Cerebellar cortex (tissue), 1 donor: ENCODE data around the gene DPEP1.
A peak's percentile ranks its signal among the peaks of the same experiment; 100 is the strongest.
"Not testable (repeated sequence)": the region's sequence is repeated elsewhere in the genome, so short reads cannot be mapped to it uniquely, and the experiment has no call there.

Experiments
- DNase-seq: peaks from one replicate; pipeline ENCODE4 v3.0.0-alpha.2; 2015; ENCODE audit warnings: low spot score

Gene DPEP1

GRCh38 chr16:89651584-89651983 is 38.1 kb downstream of the DPEP1 start:
- no peak for DNase-seq

- no peak for DNase-seq
Observed at GRCh38 chr16:89653656-89654295, 40.3 kb downstream of the DPEP1 start.

GRCh38 chr16:89655062-89655643 is 41.7 kb downstream of the DPEP1 start:
- no peak for DNase-seq

DNA sequence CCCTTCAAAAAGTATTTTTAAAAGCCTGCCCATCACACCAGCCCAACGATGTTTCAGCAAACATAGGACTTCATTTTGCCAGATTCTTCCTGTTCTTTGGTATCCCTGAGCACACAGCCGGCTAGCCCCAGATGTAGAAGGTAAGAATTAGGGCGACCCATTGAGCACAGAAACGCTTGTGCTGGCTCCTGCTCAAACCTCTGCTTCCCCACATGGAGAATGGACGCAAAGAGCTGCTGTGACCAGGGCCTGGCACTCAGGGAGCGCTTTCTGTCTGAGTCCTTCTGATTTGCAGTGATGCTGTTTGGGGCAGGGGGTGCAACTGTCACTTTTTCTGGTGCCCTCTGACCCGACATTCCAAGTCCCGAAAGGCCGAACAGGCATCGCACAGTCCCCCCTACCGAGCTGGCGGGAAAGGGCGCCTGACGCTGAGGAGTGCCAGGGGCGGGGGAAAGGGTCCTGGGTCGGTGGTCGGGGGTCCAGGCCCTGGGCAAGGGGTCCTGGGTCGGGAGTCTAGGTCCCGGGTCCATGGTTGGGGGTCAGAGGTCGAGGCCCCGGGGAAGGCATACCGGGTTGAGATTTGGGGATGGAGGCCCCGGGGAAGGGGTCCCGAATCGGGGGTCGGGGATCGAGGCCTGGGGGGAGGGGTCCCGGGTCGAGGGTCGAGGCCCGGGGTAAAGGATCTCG is 43.1 kb downstream of the DPEP1 start:
- no peak for DNase-seq

DNA sequence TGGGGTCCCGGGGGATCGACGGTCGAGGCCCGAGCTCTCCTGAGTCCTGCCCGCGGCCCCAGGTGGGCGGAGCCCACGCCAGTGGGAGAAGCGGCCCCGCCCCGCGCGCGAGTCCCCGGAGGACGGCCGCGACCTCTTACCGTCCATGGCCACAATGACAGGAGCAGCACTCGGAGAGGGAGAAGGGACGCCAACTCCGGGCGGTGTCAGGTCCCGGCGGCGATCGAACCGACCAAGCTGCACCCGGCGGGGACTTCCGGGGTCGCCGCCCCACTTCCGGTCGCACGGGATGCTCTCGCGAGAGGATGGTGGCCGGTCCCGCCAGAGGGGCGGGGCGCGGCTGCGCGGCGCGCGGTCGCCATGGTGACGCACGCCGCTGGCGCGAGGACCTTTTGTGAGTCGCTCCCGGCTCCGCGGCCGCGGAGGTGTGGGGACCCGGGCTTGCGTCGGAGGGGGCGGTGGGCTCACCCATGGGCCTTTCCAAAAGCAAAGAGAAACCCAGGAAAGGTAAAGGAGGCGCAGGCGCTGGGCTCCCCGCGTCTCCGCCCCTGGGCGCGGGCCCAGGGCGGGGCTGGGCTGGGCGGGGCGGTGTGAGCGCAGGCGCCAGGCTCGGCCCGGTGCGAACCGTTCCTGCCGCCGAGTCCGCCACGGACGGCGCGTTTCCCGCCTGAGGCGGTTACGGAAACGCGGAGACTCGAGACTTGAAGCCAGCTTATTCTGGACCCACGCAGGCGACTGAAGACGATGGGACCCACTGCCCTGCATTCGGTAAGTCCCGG is 44.2 kb downstream of the DPEP1 start, which contains the start of the genes CHMP1A and SPATA33:
Gene CHMP1A (minus strand): TSS at position 267 of the 779 bp plus-strand sequence. CDS start 120 bp downstream, at position 147.
Gene SPATA33 (plus strand): TSS at position 395 of the 779 bp plus-strand sequence. CDS start 76 bp downstream, at position 471.
- DNase-seq: peak; percentile 78

- no peak for DNase-seq
Observed at GRCh38 chr16:89658221-89658879, 44.9 kb downstream of the DPEP1 start.

GRCh38 chr16:89660146-89660545 is 46.7 kb downstream of the DPEP1 start:
- DNase-seq: no peak

- no peak for DNase-seq
Observed at GRCh38 chr16:89661215-89661614, 47.8 kb downstream of the DPEP1 start.

DNA sequence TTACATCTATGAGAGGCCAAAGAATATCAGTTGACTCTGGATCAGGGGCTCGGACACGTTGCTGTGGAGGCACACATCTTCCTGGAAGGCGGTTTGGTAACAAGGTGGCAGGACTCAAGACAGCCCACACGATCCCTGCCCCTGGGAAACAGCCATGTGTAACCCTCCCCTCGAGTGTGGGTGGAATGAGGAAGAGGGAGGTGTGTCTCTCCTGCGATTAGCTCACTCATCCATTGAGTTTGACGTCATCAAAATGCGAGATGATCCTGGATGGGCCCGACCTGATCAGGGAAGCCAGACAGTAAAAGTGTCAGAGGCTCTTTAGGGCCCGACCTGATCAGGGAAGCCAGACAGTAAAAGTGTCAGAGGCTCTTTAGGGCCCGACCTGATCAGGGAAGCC is 50.8 kb downstream of the DPEP1 start:
- DNase-seq: not testable (repeated sequence)

DNA sequence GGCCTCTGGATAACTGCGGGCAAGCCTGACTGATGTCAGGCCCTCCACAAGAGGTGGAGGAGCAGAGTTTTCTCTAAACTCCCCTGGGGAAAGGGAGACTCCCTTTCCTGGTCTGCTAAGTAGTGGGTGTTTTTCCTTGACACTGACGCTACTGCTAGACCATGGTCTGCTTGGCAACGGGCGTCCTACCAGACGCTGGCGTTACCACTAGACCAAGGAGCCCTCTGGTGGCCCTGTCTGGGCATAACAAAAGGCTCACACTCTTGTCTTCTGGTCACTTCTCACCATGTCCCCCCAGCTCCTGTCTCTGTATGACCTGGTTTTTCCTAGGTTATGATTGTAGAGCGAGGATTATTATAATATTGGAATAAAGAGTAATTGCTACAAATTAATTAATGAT is 53.6 kb downstream of the DPEP1 start:
- peak; percentile 47 for DNase-seq

- DNase-seq: no peak
Observed at GRCh38 chr16:89667633-89668032, 54.2 kb downstream of the DPEP1 start.

DNA sequence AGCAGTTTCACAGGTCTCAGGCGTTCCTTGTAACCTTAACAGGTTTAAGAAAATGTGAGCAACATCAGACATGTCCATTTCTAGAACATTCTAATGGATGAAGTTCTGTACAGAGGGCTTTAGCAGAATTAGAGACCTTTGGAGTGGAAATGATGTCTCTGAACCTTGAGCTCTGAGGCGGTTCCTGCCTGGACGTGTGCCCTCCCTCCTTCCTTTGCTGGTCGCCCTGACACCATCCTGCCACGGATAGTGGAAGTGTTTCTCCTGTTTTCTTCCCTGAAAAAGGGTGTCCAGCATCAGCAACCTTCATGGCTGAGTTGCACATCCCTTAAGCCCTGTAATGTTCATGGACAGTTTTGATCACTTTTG is 55.3 kb downstream of the DPEP1 start:
- no peak for DNase-seq

GRCh38 chr16:89669755-89670154 is 56.3 kb downstream of the DPEP1 start:
- DNase-seq: no peak

- DNase-seq: no peak
Observed at GRCh38 chr16:89670496-89671431, 57.3 kb downstream of the DPEP1 start.

GRCh38 chr16:89671565-89671964 is 58.1 kb downstream of the DPEP1 start:
- DNase-seq: not testable (repeated sequence)

GRCh38 chr16:89672177-89672941 is 58.9 kb downstream of the DPEP1 start:
- DNase-seq: no peak

DNA sequence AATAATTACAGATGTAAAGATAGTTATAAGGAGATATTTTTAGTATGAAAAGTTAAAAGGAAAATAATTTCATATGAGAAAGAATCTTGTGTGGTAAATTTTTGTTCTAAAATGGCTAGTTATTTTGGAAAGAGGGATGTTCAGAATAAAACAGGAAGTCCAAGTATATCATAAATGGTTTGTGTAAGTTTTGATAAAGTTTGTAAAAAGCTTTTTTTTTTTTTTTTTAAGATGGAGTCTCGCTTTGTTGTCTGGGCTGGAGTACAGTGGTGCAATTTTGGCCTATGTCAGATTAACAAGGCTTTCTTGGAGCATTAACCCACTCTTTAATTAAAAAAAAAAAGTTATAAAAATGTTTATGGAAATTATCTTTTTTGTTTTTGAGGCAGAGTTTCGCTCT is 64.8 kb downstream of the DPEP1 start:
- no peak for DNase-seq

DNA sequence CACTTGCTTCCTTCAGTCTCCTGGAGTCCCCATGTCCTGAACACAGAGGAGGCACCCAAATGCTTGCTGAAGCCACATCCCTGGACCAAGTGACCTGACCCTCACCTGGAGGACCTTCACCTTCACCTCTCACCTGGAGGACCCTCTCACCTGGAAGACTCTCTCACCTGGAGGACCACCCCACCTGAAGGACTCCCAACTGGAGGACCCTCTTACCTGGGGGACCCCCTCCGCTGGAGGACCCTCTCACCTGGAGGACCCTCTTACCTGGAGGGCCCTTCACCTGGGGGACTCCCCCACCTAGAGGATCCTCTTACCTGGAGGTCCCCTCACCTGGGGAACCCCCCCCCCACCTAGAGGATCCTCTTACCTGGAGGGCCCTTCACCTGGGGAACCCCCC is 72.5 kb downstream of the DPEP1 start:
- no peak for DNase-seq

DNA sequence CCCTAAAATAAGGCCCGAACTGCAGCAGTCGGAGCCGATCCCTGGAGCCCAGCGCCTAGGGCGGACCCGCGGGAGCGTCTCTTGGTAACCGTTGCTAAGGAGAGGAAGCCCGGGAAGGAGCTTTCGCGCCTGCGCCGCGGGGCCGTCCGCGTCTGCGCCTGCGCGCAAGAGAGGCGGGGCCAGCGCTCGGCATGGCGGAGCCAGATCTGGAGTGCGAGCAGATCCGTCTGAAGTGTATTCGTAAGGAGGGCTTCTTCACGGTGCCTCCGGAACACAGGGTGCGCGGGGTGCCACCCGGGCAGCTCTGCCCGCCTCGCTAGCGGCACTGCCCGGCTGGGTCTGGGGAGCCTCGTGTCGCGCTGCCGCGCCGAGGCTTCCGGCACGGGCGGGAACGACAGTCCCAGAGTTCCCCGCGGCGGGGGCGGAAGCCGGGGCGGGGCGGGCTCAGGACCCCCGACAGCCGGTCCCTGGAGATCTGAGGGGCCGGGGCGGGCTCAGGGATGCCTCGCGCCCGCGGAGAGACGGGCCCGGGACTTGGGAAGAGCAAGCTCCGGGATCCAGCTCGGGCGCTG is 73.2 kb downstream of the DPEP1 start, which contains the start of gene CDK10:
Gene CDK10 (plus strand): TSS at position 170 of the 572 bp plus-strand sequence. CDS start 22 bp downstream, at position 192.
- DNase-seq: peak; percentile 85
